ENCODE measurements around the gene MAGEH1. TPM values are rescaled to one million over a fixed set of nuclear protein-coding genes. Genes with fewer than 3 reads are reported as not detected.

MAGEH1 gene
- total and polyA plus RNA-seq, 9 of the 15 experiments (the other 6 are each of a cell fraction or from before 2014, with no cell fraction given) = 3.7 to 14.9 (median 8.8) TPM

DNA sequence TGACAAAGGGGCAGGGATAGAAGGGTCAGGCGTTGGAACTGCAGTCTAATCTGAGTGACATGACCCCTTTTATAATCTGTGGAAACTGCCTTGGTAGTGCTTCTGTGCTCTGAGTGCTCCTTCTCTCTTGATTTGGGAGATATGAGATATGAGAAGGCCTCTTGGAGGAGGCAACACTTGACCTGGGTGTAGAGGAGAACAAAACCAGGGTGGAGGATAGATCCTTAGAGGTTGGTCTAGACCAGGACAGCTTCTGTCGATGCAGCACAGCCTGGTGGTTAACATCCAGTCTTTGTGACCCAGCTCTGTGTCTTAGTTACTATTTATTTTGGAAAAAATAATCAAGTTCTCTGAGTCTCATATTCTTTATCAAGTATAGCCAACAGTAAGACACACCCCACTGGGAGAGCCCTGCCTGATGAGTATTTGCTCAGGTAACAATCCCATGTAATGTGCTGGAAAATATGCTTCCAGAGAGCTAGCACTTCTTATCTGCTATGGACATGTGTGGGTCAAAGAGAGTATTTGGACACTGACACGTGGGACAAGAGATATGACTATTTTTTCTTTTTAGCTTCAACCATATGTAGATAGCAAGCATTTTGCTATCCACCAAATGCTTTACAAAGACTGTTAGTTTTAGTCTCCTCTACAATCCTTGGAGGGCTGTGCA lies 28.6 kb downstream of the MAGEH1 start (continued):
- TF ChIP-seq NCOR1 (IDR thresholded peaks at IDR 0.05) (peak; percentile 55), NRF1 (conservative IDR thresholded peaks at IDR 0.05 in 1 of 2, IDR thresholded peaks at IDR 0.05 in 1 of 2) (no peak), RBM39 (optimal IDR thresholded peaks at IDR 0.05; ENCODE audit: low read depth, low read length) (no peak), EP300 (IDR thresholded peaks at IDR 0.05; ENCODE audit: low read length) (peak; percentile 51), CBFA2T3 (IDR thresholded peaks at IDR 0.05) (peak; percentile 84), ZHX1 (conservative IDR thresholded peaks at IDR 0.05; ENCODE audit: low read length) (no peak), ZNF398 (CRISPR knock-in tag; IDR thresholded peaks at IDR 0.05) (no peak), CHD2 (IDR thresholded peaks at IDR 0.05; ENCODE audit: low read depth, low read length) (no peak), TRIM24 (IDR thresholded peaks at IDR 0.05) (no peak), MTA2 (IDR thresholded peaks at IDR 0.05; ENCODE audit: low read depth) (peak; percentile 42; the same call in 1 of the 2 replicates), SMARCA4 (IDR thresholded peaks at IDR 0.05) (peak; percentile 48; the same call in 1 of the 2 replicates), ELF4 (CRISPR knock-in tag; IDR thresholded peaks at IDR 0.05) (no peak), ARID1B (IDR thresholded peaks at IDR 0.05) (peak; percentile 79), NFE2 (IDR thresholded peaks at IDR 0.05; ENCODE audit: low read depth) (no peak), POLR2AphosphoS5 (IDR thresholded peaks at IDR 0.05; ENCODE audit: control insufficient read depth, insufficient read depth, low read depth, low read length) (0 out of 2 replicates have a peak, but pooled peaks have one; percentile 17), ZNF778 (CRISPR knock-in tag; IDR thresholded peaks at IDR 0.05) (no peak), ZNF436 (CRISPR knock-in tag; IDR thresholded peaks at IDR 0.05) (no peak), CXXC5 (CRISPR knock-in tag; IDR thresholded peaks at IDR 0.05) (0 out of 2 replicates have a peak, but pooled peaks have one; percentile 21), FOXP1 (CRISPR knock-in tag; IDR thresholded peaks at IDR 0.05) (no peak), E2F3 (CRISPR knock-in tag; IDR thresholded peaks at IDR 0.05) (no peak), ETS1 (conservative IDR thresholded peaks at IDR 0.05; ENCODE audit: control insufficient read depth, low read depth, low read length) (no peak), ETV6 (IDR thresholded peaks at IDR 0.05; ENCODE audit: borderline replicate concordance in 1 of 2, low read depth in 2 of 2, low read length in 1 of 2) (no peak), ETV6 (CRISPR knock-in tag; IDR thresholded peaks at IDR 0.05; ENCODE audit: borderline replicate concordance) (no peak)
- TF ChIP-seq, protein P1, sequence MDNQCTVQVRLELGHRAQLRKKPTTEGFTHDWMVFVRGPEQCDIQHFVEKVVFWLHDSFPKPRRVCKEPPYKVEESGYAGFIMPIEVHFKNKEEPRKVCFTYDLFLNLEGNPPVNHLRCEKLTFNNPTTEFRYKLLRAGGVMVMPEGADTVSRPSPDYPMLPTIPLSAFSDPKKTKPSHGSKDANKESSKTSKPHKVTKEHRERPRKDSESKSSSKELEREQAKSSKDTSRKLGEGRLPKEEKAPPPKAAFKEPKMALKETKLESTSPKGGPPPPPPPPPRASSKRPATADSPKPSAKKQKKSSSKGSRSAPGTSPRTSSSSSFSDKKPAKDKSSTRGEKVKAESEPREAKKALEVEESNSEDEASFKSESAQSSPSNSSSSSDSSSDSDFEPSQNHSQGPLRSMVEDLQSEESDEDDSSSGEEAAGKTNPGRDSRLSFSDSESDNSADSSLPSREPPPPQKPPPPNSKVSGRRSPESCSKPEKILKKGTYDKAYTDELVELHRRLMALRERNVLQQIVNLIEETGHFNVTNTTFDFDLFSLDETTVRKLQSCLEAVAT (IDR thresholded peaks at IDR 0.05) = no peak

Measured in K562 (cell line).